GM21737 (cell line): ENCODE data around the gene BATF3.

Source experiments
- ATAC-seq: cut with Tn5 transposase; IDR thresholded peaks from one replicate; pipeline ENCODE4 v1.9.1; 2021; ENCODE audit warnings: mild to moderate bottlenecking, moderate library complexity; ENCODE audit not compliant: unreplicated experiment

BATF3 gene

GRCh38 chr1:212710566-212710965 lies 10.9 kb upstream of the BATF3 start:
- ATAC-seq, result no peak

- ATAC-seq, result no peak
Observed at GRCh38 chr1:212703991-212704564, 4.4 kb upstream of the BATF3 start.

GRCh38 chr1:212702672-212703071 lies 3.0 kb upstream of the BATF3 start:
- no peak for ATAC-seq

- ATAC-seq, result no peak
Observed at GRCh38 chr1:212701910-212702309, 2.3 kb upstream of the BATF3 start.

GRCh38 chr1:212700892-212701819 lies 1.5 kb upstream of the BATF3 start:
- no peak for ATAC-seq

GRCh38 chr1:212700223-212700891 lies 717 bp upstream of the BATF3 start:
- ATAC-seq, result peak; percentile 25

- ATAC-seq, result peak; percentile 49
Observed at GRCh38 chr1:212699104-212699624, 476 bp downstream of the BATF3 start.

GRCh38 chr1:212698467-212699103 lies 1.1 kb downstream of the BATF3 start:
- ATAC-seq, result peak; percentile 17

- no peak for ATAC-seq
Observed at GRCh38 chr1:212696721-212697331, 2.8 kb downstream of the BATF3 start.

- no peak for ATAC-seq
Observed at GRCh38 chr1:212692774-212693644, 6.6 kb downstream of the BATF3 start.

- no peak for ATAC-seq
Observed at GRCh38 chr1:212691561-212692071, 8.0 kb downstream of the BATF3 start.

- no peak for ATAC-seq
Observed at GRCh38 chr1:212690816-212691403, 8.7 kb downstream of the BATF3 start.

GRCh38 chr1:212689758-212690529 lies 9.7 kb downstream of the BATF3 start:
- ATAC-seq, result no peak

- no peak for ATAC-seq
Observed at GRCh38 chr1:212689196-212689725, 10.4 kb downstream of the BATF3 start.

- no peak for ATAC-seq
Observed at GRCh38 chr1:212688341-212689047, 11.1 kb downstream of the BATF3 start.

GRCh38 chr1:212687811-212688210 lies 11.8 kb downstream of the BATF3 start:
- no peak for ATAC-seq

GRCh38 chr1:212686591-212686990 lies 13.0 kb downstream of the BATF3 start:
- no peak for ATAC-seq
